Neural progenitor cell (in vitro differentiated cells): ENCODE data around the gene COQ10A. TPM values are rescaled to one million over a fixed set of nuclear protein-coding genes. Genes with fewer than 3 reads are reported as not detected.
A peak's percentile ranks its signal among the peaks of the same experiment; 100 is the strongest.

Experiments used
- DNase-seq: peaks from one replicate; pipeline ENCODE4 v3.0.0-alpha.2; 2016; ENCODE audit warnings: low spot score
- H2AFZ ChIP-seq: fragments of 200-600 bp; sonication (generic); replicated peaks from 2 replicates; pipeline ENCODE4 v1.6.1; 2016; ENCODE audit warnings: antibody characterized with exemption
- H3F3A ChIP-seq: fragments of 200-600 bp; sonication (generic); 2 replicates; pipeline ENCODE4 v1.6.1; 2016; ENCODE audit warnings: antibody characterized with exemption, low read depth
- H3K27ac ChIP-seq: fragments of 200-600 bp; sonication (generic); 2 replicates; pipeline ENCODE4 v1.5.1; 2016; ENCODE audit warnings: mild to moderate bottlenecking
- H3K27me3 ChIP-seq: fragments of 200-600 bp; sonication (generic); 2 replicates; pipeline ENCODE4 v1.6.1; 2016; ENCODE audit warnings: mild to moderate bottlenecking, moderate library complexity
- H3K36me3 ChIP-seq: fragments of 200-600 bp; sonication (generic); 2 replicates; pipeline ENCODE4 v1.5.1; 2016
- H3K4me1 ChIP-seq: fragments of 200-600 bp; sonication (generic); 2 replicates; pipeline ENCODE4 v1.6.1; 2016; ENCODE audit warnings: mixed run types
- H3K4me2 ChIP-seq: fragments of 200-600 bp; sonication (generic); 2 replicates; pipeline ENCODE4 v1.6.1; 2016
- H3K4me3 ChIP-seq: fragments of 200-600 bp; sonication (generic); 2 replicates; pipeline ENCODE4 v1.5.1; 2016
- H3K79me2 ChIP-seq: fragments of 200-600 bp; sonication (generic); 2 replicates; pipeline ENCODE4 v1.6.1; 2016; ENCODE audit warnings: low read depth
- H3K9ac ChIP-seq: fragments of 200-600 bp; sonication (generic); 2 replicates; pipeline ENCODE4 v1.6.1; 2016
- H3K9me3 ChIP-seq: fragments of 200-600 bp; sonication (generic); 2 replicates; pipeline ENCODE4 v1.5.1; 2016; ENCODE audit warnings: low read depth
- H4K20me1 ChIP-seq: fragments of 200-600 bp; sonication (generic); 2 replicates; pipeline ENCODE4 v1.6.1; 2016; ENCODE audit warnings: low read depth
- H3K27ac Mint-ChIP-seq: 3 replicates; pipeline ENCODE4 v1.8.0; 2021; ENCODE audit warnings: mixed read lengths
- H3K27me3 Mint-ChIP-seq: 2 replicates; pipeline ENCODE4 v1.8.0; 2022; ENCODE audit warnings: low read depth, mild to moderate bottlenecking, inconsistent platforms, moderate library complexity, mixed read lengths; ENCODE audit not compliant: insufficient read depth
- H3K36me3 Mint-ChIP-seq: 3 replicates; pipeline ENCODE4 v1.8.0; 2021; ENCODE audit warnings: mixed read lengths
- H3K4me1 Mint-ChIP-seq: 3 replicates; pipeline ENCODE4 v1.8.0; 2021; ENCODE audit warnings: mixed read lengths
- H3K4me3 Mint-ChIP-seq: 3 replicates; pipeline ENCODE4 v1.8.0; 2021; ENCODE audit warnings: mild to moderate bottlenecking, moderate library complexity, mixed read lengths
- H3K9me3 Mint-ChIP-seq: 3 replicates; pipeline ENCODE4 v1.8.0; 2020; ENCODE audit warnings: mixed read lengths
- CTCF ChIP-seq: fragments of 200-600 bp; sonication (generic); IDR thresholded peaks from 2 replicates; pipeline ENCODE4 v1.5.1; 2017; ENCODE audit warnings: antibody characterized with exemption, mild to moderate bottlenecking
- EZH2 ChIP-seq: fragments of 200-600 bp; sonication (generic); IDR thresholded peaks from 2 replicates; pipeline ENCODE4 v1.6.1; 2017; ENCODE audit warnings: antibody characterized with exemption, mild to moderate bottlenecking, moderate library complexity
- EZH2phosphoT487 ChIP-seq: fragments of 200-600 bp; sonication (generic); IDR thresholded peaks from 2 replicates; pipeline ENCODE4 v1.6.1; 2017; ENCODE audit warnings: antibody characterized with exemption
- total RNA-seq: library from RNA; depleted of rRNA; stranded (reverse); fragments of >200 nt; gene quantifications from 2 replicates; pipeline ENCODE4 v1.2.3, GENCODE V29; 2015; ENCODE audit warnings: low replicate concordance

COQ10A gene
- total RNA-seq, 1 donor from 2014 or later: 41.8 TPM

DNA sequence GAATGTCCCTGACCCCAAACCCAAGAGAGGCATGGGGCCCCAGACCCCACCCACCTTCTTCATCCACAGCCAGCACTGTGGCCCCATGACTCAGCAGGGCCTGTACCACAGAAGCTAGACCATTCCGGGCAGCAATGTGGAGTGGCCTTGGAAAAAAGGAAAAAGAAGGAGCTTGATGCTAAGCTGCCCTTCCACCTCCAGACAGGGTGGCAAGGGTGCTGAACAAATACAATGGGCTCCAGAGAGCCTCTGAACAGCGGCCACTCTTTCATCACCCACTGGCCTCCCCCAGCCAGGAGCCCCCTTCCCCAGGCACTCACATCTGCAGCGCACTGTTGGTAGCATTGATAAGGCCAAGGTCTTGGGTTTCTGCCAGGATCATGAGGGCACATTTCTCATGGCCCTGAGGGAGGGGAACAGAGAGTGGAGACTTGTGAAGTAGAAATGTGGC lies 23.0 kb upstream of the COQ10A start:
- Mint-ChIP-seq H3K36me3 (peaks cover 37% of the 10 kb centered on the region), H3K27ac (no peak overlapping the region), H3K4me1 (peaks cover 8% of the 10 kb centered on the region), H3K27me3 (peaks cover 2% of the 10 kb centered on the region), H3K9me3 (no peaks in the 10 kb centered on the region), H3K4me3 (no peak overlapping the region)
- TF ChIP-seq EZH2 (no peak), EZH2phosphoT487 (no peak), CTCF (no peak)
- Histone ChIP-seq H3K9ac (no peak overlapping the region), H3K36me3 (peaks cover 3% of the 10 kb centered on the region), H4K20me1 (peaks cover 6% of the 10 kb centered on the region), H2AFZ (no peak overlapping the region), H3K4me2 (no peak overlapping the region), H3K9me3 (no peaks in the 10 kb centered on the region), H3K4me3 (no peak overlapping the region), H3K4me1 (no peaks in the 10 kb centered on the region), H3F3A (no peaks in the 10 kb centered on the region), H3K79me2 (no peaks in the 10 kb centered on the region), H3K27me3 (no peaks in the 10 kb centered on the region), H3K27ac (no peak overlapping the region)
- no peak for DNase-seq

- H3K4me2 ChIP-seq: no peak overlapping the region
- H3K27ac ChIP-seq: no peak overlapping the region
- no peaks in the 10 kb centered on the region for H3K27me3 ChIP-seq
- no peaks in the 10 kb centered on the region for H4K20me1 ChIP-seq
- H3K79me2 ChIP-seq: no peaks in the 10 kb centered on the region
- H2AFZ ChIP-seq: no peak overlapping the region
- H3F3A ChIP-seq: no peaks in the 10 kb centered on the region
- H3K9ac ChIP-seq: no peak overlapping the region
- peaks cover 2% of the 10 kb centered on the region for H3K27me3 Mint-ChIP-seq
- peaks cover 40% of the 10 kb centered on the region for H3K36me3 Mint-ChIP-seq
- H3K4me3 Mint-ChIP-seq: peak overlapping the region; percentile 27
- H3K9me3 Mint-ChIP-seq: no peaks in the 10 kb centered on the region
- no peaks in the 10 kb centered on the region for H3K4me1 ChIP-seq
- H3K36me3 ChIP-seq: peaks cover 3% of the 10 kb centered on the region
- no peaks in the 10 kb centered on the region for H3K9me3 ChIP-seq
- DNase-seq: no peak
- peaks cover 8% of the 10 kb centered on the region for H3K4me1 Mint-ChIP-seq
- H3K27ac Mint-ChIP-seq: no peak overlapping the region
- TF ChIP-seq CTCF (no peak), EZH2phosphoT487 (no peak), EZH2 (no peak)
- H3K4me3 ChIP-seq: no peak overlapping the region
Measured at GRCh38 chr12:56244494-56244893, 22.2 kb upstream of the COQ10A start.

DNA sequence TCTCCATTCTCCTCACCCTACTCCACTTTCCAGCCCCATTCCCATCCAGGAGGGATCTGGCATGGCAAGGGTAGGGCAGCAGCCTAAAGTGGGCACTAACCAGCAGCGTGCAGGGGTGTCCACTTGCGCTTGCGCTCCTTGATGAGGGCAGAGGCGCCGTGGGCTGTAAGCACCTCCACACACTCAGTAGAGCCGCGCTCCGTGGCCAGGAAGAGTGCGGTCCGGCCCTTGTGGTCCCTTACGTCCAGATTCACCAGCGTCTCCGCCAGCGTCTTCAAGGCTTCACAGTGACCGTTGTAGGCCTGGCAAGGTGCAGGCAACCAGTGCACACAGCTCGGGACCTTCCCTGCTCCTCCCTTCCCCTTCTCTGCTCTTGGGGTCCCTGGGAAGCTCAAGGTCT lies 18.8 kb upstream of the COQ10A start:
- no peak overlapping the region for H2AFZ ChIP-seq
- Mint-ChIP-seq H3K4me3 (no peak overlapping the region), H3K27ac (no peak overlapping the region), H3K27me3 (peaks cover 3% of the 10 kb centered on the region), H3K36me3 (peaks cover 30% of the 10 kb centered on the region), H3K4me1 (no peaks in the 10 kb centered on the region), H3K9me3 (no peaks in the 10 kb centered on the region)
- H3K4me2 ChIP-seq: no peak overlapping the region
- no peaks in the 10 kb centered on the region for H3K79me2 ChIP-seq
- H3K4me1 ChIP-seq: no peaks in the 10 kb centered on the region
- H3K9me3 ChIP-seq: no peaks in the 10 kb centered on the region
- no peak for DNase-seq
- no peak overlapping the region for H3K4me3 ChIP-seq
- H3K9ac ChIP-seq: no peak overlapping the region
- H3K27me3 ChIP-seq: no peaks in the 10 kb centered on the region
- H3F3A ChIP-seq: no peaks in the 10 kb centered on the region
- H4K20me1 ChIP-seq: no peaks in the 10 kb centered on the region
- H3K36me3 ChIP-seq: no peaks in the 10 kb centered on the region
- no peak overlapping the region for H3K27ac ChIP-seq
- no peak for TF ChIP-seq EZH2phosphoT487
- no peak for TF ChIP-seq EZH2
- TF ChIP-seq CTCF: no peak

GRCh38 chr12:56248711-56249110 lies 18.0 kb upstream of the COQ10A start:
- H2AFZ ChIP-seq: no peak overlapping the region
- no peaks in the 10 kb centered on the region for H3K9me3 Mint-ChIP-seq
- no peaks in the 10 kb centered on the region for H4K20me1 ChIP-seq
- DNase-seq: no peak
- H3K36me3 ChIP-seq: no peaks in the 10 kb centered on the region
- no peak overlapping the region for H3K27ac ChIP-seq
- H3K36me3 Mint-ChIP-seq: peaks cover 36% of the 10 kb centered on the region
- no peak overlapping the region for H3K4me2 ChIP-seq
- no peak overlapping the region for H3K27ac Mint-ChIP-seq
- H3K9ac ChIP-seq: no peak overlapping the region
- H3K27me3 ChIP-seq: no peaks in the 10 kb centered on the region
- H3K4me1 ChIP-seq: no peaks in the 10 kb centered on the region
- H3K4me3 Mint-ChIP-seq: peak overlapping the region; percentile 12
- TF ChIP-seq EZH2phosphoT487 (no peak), EZH2 (no peak), CTCF (no peak)
- H3K79me2 ChIP-seq: no peaks in the 10 kb centered on the region
- H3K4me3 ChIP-seq: no peak overlapping the region
- H3K27me3 Mint-ChIP-seq: peaks cover 5% of the 10 kb centered on the region
- H3F3A ChIP-seq: no peaks in the 10 kb centered on the region
- H3K4me1 Mint-ChIP-seq: no peaks in the 10 kb centered on the region
- no peaks in the 10 kb centered on the region for H3K9me3 ChIP-seq
